Neural progenitor cell (in vitro differentiated cells): ENCODE data around the gene SLC12A7. TPM values are rescaled to one million over a fixed set of nuclear protein-coding genes. Genes with fewer than 3 reads are reported as not detected.
"Not testable (repeated sequence)": the region's sequence is repeated elsewhere in the genome, so short reads cannot be mapped to it uniquely, and the experiment has no call there.

ENCODE experiments used
- DNase-seq: peaks from one replicate; pipeline ENCODE4 v3.0.0-alpha.2; 2016; ENCODE audit warnings: low spot score
- H2AFZ ChIP-seq: fragments of 200-600 bp; sonication (generic); replicated peaks from 2 replicates; pipeline ENCODE4 v1.6.1; 2016; ENCODE audit warnings: antibody characterized with exemption
- H3F3A ChIP-seq: fragments of 200-600 bp; sonication (generic); 2 replicates; pipeline ENCODE4 v1.6.1; 2016; ENCODE audit warnings: antibody characterized with exemption, low read depth
- H3K27ac ChIP-seq: fragments of 200-600 bp; sonication (generic); 2 replicates; pipeline ENCODE4 v1.5.1; 2016; ENCODE audit warnings: mild to moderate bottlenecking
- H3K27me3 ChIP-seq: fragments of 200-600 bp; sonication (generic); 2 replicates; pipeline ENCODE4 v1.6.1; 2016; ENCODE audit warnings: mild to moderate bottlenecking, moderate library complexity
- H3K36me3 ChIP-seq: fragments of 200-600 bp; sonication (generic); 2 replicates; pipeline ENCODE4 v1.5.1; 2016
- H3K4me1 ChIP-seq: fragments of 200-600 bp; sonication (generic); 2 replicates; pipeline ENCODE4 v1.6.1; 2016; ENCODE audit warnings: mixed run types
- H3K4me2 ChIP-seq: fragments of 200-600 bp; sonication (generic); 2 replicates; pipeline ENCODE4 v1.6.1; 2016
- H3K4me3 ChIP-seq: fragments of 200-600 bp; sonication (generic); 2 replicates; pipeline ENCODE4 v1.5.1; 2016
- H3K79me2 ChIP-seq: fragments of 200-600 bp; sonication (generic); 2 replicates; pipeline ENCODE4 v1.6.1; 2016; ENCODE audit warnings: low read depth
- H3K9ac ChIP-seq: fragments of 200-600 bp; sonication (generic); 2 replicates; pipeline ENCODE4 v1.6.1; 2016
- H3K9me3 ChIP-seq: fragments of 200-600 bp; sonication (generic); 2 replicates; pipeline ENCODE4 v1.5.1; 2016; ENCODE audit warnings: low read depth
- H4K20me1 ChIP-seq: fragments of 200-600 bp; sonication (generic); 2 replicates; pipeline ENCODE4 v1.6.1; 2016; ENCODE audit warnings: low read depth
- H3K27ac Mint-ChIP-seq: 3 replicates; pipeline ENCODE4 v1.8.0; 2021; ENCODE audit warnings: mixed read lengths
- H3K27me3 Mint-ChIP-seq: 2 replicates; pipeline ENCODE4 v1.8.0; 2022; ENCODE audit warnings: low read depth, mild to moderate bottlenecking, inconsistent platforms, moderate library complexity, mixed read lengths; ENCODE audit not compliant: insufficient read depth
- H3K36me3 Mint-ChIP-seq: 3 replicates; pipeline ENCODE4 v1.8.0; 2021; ENCODE audit warnings: mixed read lengths
- H3K4me1 Mint-ChIP-seq: 3 replicates; pipeline ENCODE4 v1.8.0; 2021; ENCODE audit warnings: mixed read lengths
- H3K4me3 Mint-ChIP-seq: 3 replicates; pipeline ENCODE4 v1.8.0; 2021; ENCODE audit warnings: mild to moderate bottlenecking, moderate library complexity, mixed read lengths
- H3K9me3 Mint-ChIP-seq: 3 replicates; pipeline ENCODE4 v1.8.0; 2020; ENCODE audit warnings: mixed read lengths
- CTCF ChIP-seq: fragments of 200-600 bp; sonication (generic); IDR thresholded peaks from 2 replicates; pipeline ENCODE4 v1.5.1; 2017; ENCODE audit warnings: antibody characterized with exemption, mild to moderate bottlenecking
- EZH2 ChIP-seq: fragments of 200-600 bp; sonication (generic); IDR thresholded peaks from 2 replicates; pipeline ENCODE4 v1.6.1; 2017; ENCODE audit warnings: antibody characterized with exemption, mild to moderate bottlenecking, moderate library complexity
- EZH2phosphoT487 ChIP-seq: fragments of 200-600 bp; sonication (generic); IDR thresholded peaks from 2 replicates; pipeline ENCODE4 v1.6.1; 2017; ENCODE audit warnings: antibody characterized with exemption
- total RNA-seq: library from RNA; depleted of rRNA; stranded (reverse); fragments of >200 nt; gene quantifications from 2 replicates; pipeline ENCODE4 v1.2.3, GENCODE V29; 2015; ENCODE audit warnings: low replicate concordance

SLC12A7 gene
- total RNA-seq, 1 donor from 2014 or later = 7.5 TPM

DNA sequence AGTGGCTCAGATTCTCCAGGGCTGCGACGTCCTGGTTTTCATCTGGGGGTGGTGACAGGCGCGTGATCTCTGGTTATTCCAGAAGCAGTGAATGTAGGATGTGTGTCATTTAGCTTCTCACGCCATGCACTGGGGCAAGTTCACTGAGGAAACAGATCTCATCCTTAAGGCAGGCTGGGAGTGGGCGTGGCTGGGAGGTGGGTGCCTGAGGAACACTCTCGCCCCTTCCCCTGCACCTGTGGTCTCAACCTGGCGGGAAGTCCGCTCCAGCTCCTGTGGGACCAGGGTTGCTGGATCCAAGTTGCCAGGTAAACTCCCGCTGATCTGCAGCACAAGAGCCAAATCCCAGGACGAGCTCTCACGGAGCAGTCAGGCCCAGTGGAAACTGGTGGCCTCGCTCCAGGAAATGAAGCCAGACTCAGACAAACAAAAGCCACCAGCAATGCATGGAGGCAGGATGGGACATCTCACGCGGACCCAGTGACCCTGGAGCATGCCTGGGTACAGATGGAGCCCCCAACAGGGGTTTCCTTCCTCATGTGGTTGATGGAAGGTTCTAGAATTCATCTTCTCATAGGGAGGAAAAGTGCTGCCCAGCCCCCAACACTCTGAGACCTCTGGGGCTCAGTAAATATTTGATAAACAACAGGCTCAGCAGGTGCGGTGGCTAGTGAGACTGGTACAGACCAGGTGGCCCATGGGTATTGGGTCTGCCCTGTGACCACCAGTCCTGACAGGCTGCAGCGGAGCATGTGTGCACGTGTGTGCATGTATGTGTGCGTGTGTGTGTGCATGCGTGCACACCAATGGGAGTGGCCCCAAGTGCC lies 16.3 kb upstream of the SLC12A7 start:
- Mint-ChIP-seq H3K4me1 (peaks cover under 1% of the 10 kb centered on the region), H3K4me3 (no peak overlapping the region), H3K27me3 (no peaks in the 10 kb centered on the region), H3K36me3 (no peaks in the 10 kb centered on the region), H3K9me3 (peaks cover 5% of the 10 kb centered on the region), H3K27ac (peak overlapping the region; percentile 8)
- Histone ChIP-seq H4K20me1 (no peaks in the 10 kb centered on the region), H3F3A (no peaks in the 10 kb centered on the region), H3K4me3 (no peak overlapping the region), H3K27ac (no peak overlapping the region), H3K9ac (no peak overlapping the region), H3K36me3 (no peaks in the 10 kb centered on the region), H3K4me1 (peaks cover 2% of the 10 kb centered on the region), H3K4me2 (no peak overlapping the region), H2AFZ (no peak overlapping the region), H3K79me2 (no peaks in the 10 kb centered on the region), H3K27me3 (no peaks in the 10 kb centered on the region), H3K9me3 (no peaks in the 10 kb centered on the region)
- TF ChIP-seq CTCF = no peak
- no peak for TF ChIP-seq EZH2
- no peak for TF ChIP-seq EZH2phosphoT487
- no peak for DNase-seq

GRCh38 chr5:1125695-1126094 lies 13.8 kb upstream of the SLC12A7 start:
- H2AFZ ChIP-seq, H3K4me3 ChIP-seq, H3K27me3 Mint-ChIP-seq, H3K36me3 ChIP-seq, H3K79me2 ChIP-seq, H3K36me3 Mint-ChIP-seq, H3K27ac ChIP-seq, H3K4me2 ChIP-seq, H3K9me3 ChIP-seq, H3K27ac Mint-ChIP-seq, H3K4me1 ChIP-seq, H3K9ac ChIP-seq, H3K4me3 Mint-ChIP-seq, H4K20me1 ChIP-seq, H3K27me3 ChIP-seq, H3K9me3 Mint-ChIP-seq, DNase-seq, H3K4me1 Mint-ChIP-seq, H3F3A ChIP-seq: not testable (repeated sequence)

GRCh38 chr5:1125030-1125357 lies 13.1 kb upstream of the SLC12A7 start:
- Histone ChIP-seq H3K9me3 (no peaks in the 10 kb centered on the region), H3K4me2 (no peak overlapping the region), H3F3A (no peaks in the 10 kb centered on the region), H3K4me1 (no peaks in the 10 kb centered on the region), H3K4me3 (no peak overlapping the region), H3K27ac (no peak overlapping the region), H4K20me1 (no peaks in the 10 kb centered on the region), H3K27me3 (no peaks in the 10 kb centered on the region), H2AFZ (no peak overlapping the region), H3K79me2 (no peaks in the 10 kb centered on the region), H3K9ac (no peak overlapping the region), H3K36me3 (no peaks in the 10 kb centered on the region)
- no peak for TF ChIP-seq CTCF
- TF ChIP-seq EZH2phosphoT487 = no peak
- no peak for TF ChIP-seq EZH2
- Mint-ChIP-seq H3K27me3 (peaks cover 4% of the 10 kb centered on the region), H3K36me3 (no peaks in the 10 kb centered on the region), H3K9me3 (peaks cover 5% of the 10 kb centered on the region), H3K4me1 (no peaks in the 10 kb centered on the region), H3K27ac (no peak overlapping the region), H3K4me3 (no peak overlapping the region)
- no peak for DNase-seq

DNA sequence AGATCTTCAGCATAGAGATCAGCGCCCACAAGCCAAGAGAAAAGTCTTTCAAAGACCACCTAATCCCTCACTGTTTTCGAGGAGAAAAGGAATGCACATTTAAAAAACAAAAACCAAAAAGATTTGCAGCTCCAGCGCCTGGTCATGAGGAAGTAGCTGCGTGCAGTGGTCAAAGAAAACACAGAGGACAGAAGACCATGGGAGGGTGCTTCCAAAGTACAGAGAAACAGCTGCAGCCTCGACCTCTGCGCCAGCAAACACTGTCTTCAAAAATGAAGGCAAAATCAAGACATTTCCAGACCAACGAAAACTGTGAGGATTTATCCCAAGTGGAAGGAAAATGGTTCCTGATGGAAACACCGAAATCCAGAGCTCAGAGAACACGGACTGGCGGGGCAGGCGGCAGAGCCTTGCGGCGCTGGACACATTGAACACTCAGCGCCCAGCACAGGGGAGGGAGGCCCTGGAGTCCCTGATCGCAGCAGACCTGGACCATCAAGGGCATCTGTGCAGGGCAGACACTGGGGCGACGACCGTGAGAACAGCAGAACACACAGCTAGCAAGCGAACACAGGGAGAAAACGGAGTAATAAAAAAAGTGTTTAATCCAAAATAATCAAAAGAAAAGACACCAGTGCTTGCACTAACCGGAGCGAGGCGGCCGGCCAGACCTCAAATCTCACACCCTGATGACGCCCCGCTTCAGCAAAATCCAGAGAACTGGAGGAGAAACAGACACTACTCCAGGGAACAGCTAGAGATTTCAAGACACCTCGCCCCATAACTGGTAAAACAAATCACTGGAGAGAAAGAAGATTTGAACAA lies 12.6 kb upstream of the SLC12A7 start:
- H3K4me2 ChIP-seq = no peak overlapping the region
- no peak overlapping the region for H3K4me3 ChIP-seq
- Mint-ChIP-seq H3K27ac (no peak overlapping the region), H3K4me1 (no peaks in the 10 kb centered on the region), H3K9me3 (peaks cover 5% of the 10 kb centered on the region), H3K4me3 (no peak overlapping the region), H3K36me3 (no peaks in the 10 kb centered on the region), H3K27me3 (peaks cover 4% of the 10 kb centered on the region)
- H4K20me1 ChIP-seq = no peaks in the 10 kb centered on the region
- no peaks in the 10 kb centered on the region for H3F3A ChIP-seq
- DNase-seq = no peak
- no peak overlapping the region for H3K27ac ChIP-seq
- H3K4me1 ChIP-seq = no peaks in the 10 kb centered on the region
- H3K79me2 ChIP-seq = no peaks in the 10 kb centered on the region
- H3K9ac ChIP-seq = no peak overlapping the region
- H2AFZ ChIP-seq = no peak overlapping the region
- TF ChIP-seq CTCF (no peak), EZH2phosphoT487 (no peak), EZH2 (no peak)
- H3K27me3 ChIP-seq = no peaks in the 10 kb centered on the region
- H3K36me3 ChIP-seq = no peaks in the 10 kb centered on the region
- H3K9me3 ChIP-seq = no peaks in the 10 kb centered on the region
